CD4-positive, CD25-positive, alpha-beta regulatory T cell (primary cell): Measurements from ENCODE around the gene INMT. TPM values are rescaled to one million over a fixed set of nuclear protein-coding genes. Genes with fewer than 3 reads are reported as not detected.

Source experiments
- polyA plus RNA-seq, 4 donors: library from polyadenylated mRNA; unstranded; fragments of 300-500 nt; fragmentation: Illumina TruSeq; gene quantifications; one replicate each; pipeline ENCODE4 v1.2.3, GENCODE V29; 2021
- total RNA-seq: library from RNA; stranded (reverse); gene quantifications from one replicate; pipeline ENCODE4 v1.2.3, GENCODE V29; 2022

The INMT gene
- total and polyA plus RNA-seq, 5 donors from 2014 or later, result 0.14 to 0.16 TPM; not detected in 3

Other genes starting within 250 kb of the INMT start
- gene GGCT, start 247.3 kb upstream of the INMT start, total RNA-seq, result 10.9 TPM
- gene GGCT, start 247.3 kb upstream of the INMT start, polyA plus RNA-seq, result 10 to 100 TPM; 25.6 to 32.7 (median 28.2) TPM
- gene GARS1, start 157.3 kb upstream of the INMT start, total RNA-seq, result 116 TPM
- 10 to 100 TPM; 76.2 to 92.7 (median 85.2) TPM for gene GARS1, start 157.3 kb upstream of the INMT start, polyA plus RNA-seq
- not detected for gene CRHR2, start 69.7 kb upstream of the INMT start, total RNA-seq
- gene CRHR2, start 69.7 kb upstream of the INMT start, polyA plus RNA-seq, result not detected
- gene MINDY4, start 19.3 kb downstream of the INMT start, total RNA-seq, result 0.49 TPM
- gene MINDY4, start 19.3 kb downstream of the INMT start, polyA plus RNA-seq, result 1 to 10 TPM in 1 of 4 donors, under 1 TPM in 3; 0.17 to 1.0 (median 0.53) TPM
- 0.20 TPM for gene AQP1, start 159.7 kb downstream of the INMT start, total RNA-seq
- gene AQP1, start 159.7 kb downstream of the INMT start, polyA plus RNA-seq, result not detected
- not detected for gene GHRHR, start 211.8 kb downstream of the INMT start, total RNA-seq
- gene GHRHR, start 211.8 kb downstream of the INMT start, polyA plus RNA-seq, result not detected